IMR-90 (cell line): ENCODE results near the gene INHBE. TPM values are rescaled to one million over a fixed set of nuclear protein-coding genes. Genes with fewer than 3 reads are reported as not detected.

Experiments
- ATAC-seq: fragments of 200-7000 bp; cut with Tn5 transposase; 2 replicates; pipeline ENCODE4 v1.9.1; 2020; ENCODE audit warnings: low read depth, mild to moderate bottlenecking, moderate library complexity
- BruUV-seq: library from RNA; stranded (reverse); fragments of 400-500 nt; replicated peaks from 2 replicates; lab custom pipeline; 2021; lab: Mats Ljungman, UMichigan
- CTCF ChIA-PET: fragments of 300-600 bp; formaldehyde crosslinking; extraction: SDS; loops from one replicate; lab custom pipeline; 2021; ENCODE audit warnings: antibody characterized with exemption; lab: Yijun Ruan, JAX
- POLR2A ChIA-PET: fragments of 300-600 bp; sonication (Branson Sonifier 250); formaldehyde crosslinking; loops from one replicate; lab custom pipeline; 2022; ENCODE audit warnings: antibody characterized with exemption; ENCODE audit not compliant: unreplicated experiment; lab: Charles Lee
- DNase-seq: peaks from one replicate; pipeline ENCODE4 v3.0.0; 2013
- H2AFZ ChIP-seq: replicated peaks from 2 replicates; pipeline ENCODE3; 2013; ENCODE audit warnings: low read length, mild to moderate bottlenecking; ENCODE audit not compliant: poor library complexity
- H2AK5ac ChIP-seq: 2 replicates; pipeline ENCODE4 v1.6.1; 2013; ENCODE audit warnings: low read depth, low read length, inconsistent platforms
- H2AK9ac ChIP-seq: replicated peaks from 2 replicates; pipeline ENCODE3; 2013; ENCODE audit warnings: mild to moderate bottlenecking, low read depth, low read length, moderate library complexity; ENCODE audit not compliant: poor library complexity
- H2BK120ac ChIP-seq: 2 replicates; pipeline ENCODE4 v1.6.1; 2013; ENCODE audit warnings: low read depth, low read length, inconsistent platforms
- H2BK15ac ChIP-seq: 3 replicates; pipeline ENCODE4 v1.6.1; 2013; ENCODE audit warnings: low read depth, low read length, inconsistent platforms
- H2BK20ac ChIP-seq: 2 replicates; pipeline ENCODE4 v1.6.1; 2013; ENCODE audit warnings: low read depth, mild to moderate bottlenecking, inconsistent platforms, low read length, moderate library complexity
- H2BK5ac ChIP-seq: 2 replicates; pipeline ENCODE4 v1.6.1; 2013; ENCODE audit warnings: mild to moderate bottlenecking, low read depth, low read length, inconsistent platforms; ENCODE audit not compliant: poor library complexity, severe bottlenecking
- H3K14ac ChIP-seq: replicated peaks from 2 replicates; pipeline ENCODE4 v1.6.1; 2013; ENCODE audit warnings: low read depth, low read length, inconsistent platforms
- H3K18ac ChIP-seq: 2 replicates; pipeline ENCODE4 v1.6.1; 2013; ENCODE audit warnings: low read depth, low read length, control low read depth
- H3K23ac ChIP-seq: 2 replicates; pipeline ENCODE4 v1.6.1; 2013; ENCODE audit warnings: low read depth, low read length, inconsistent platforms
- H3K27ac ChIP-seq: 2 replicates; pipeline ENCODE4 v1.5.1; 2013; ENCODE audit warnings: mild to moderate bottlenecking, control low read depth, low read length; ENCODE audit not compliant: insufficient read depth
- H3K27me3 ChIP-seq: 2 replicates; pipeline ENCODE4 v1.6.1; 2013; ENCODE audit warnings: low read length; ENCODE audit not compliant: control insufficient read depth, insufficient read depth
- H3K36me3 ChIP-seq: 2 replicates; pipeline ENCODE4 v1.6.1; 2013; ENCODE audit warnings: low read length, mixed read lengths; ENCODE audit not compliant: control insufficient read depth, insufficient read depth
- H3K4ac ChIP-seq: 2 replicates; pipeline ENCODE4 v1.6.1; 2013; ENCODE audit warnings: low read depth, low read length, inconsistent platforms
- H3K4me1 ChIP-seq: 2 replicates; pipeline ENCODE4 v1.6.1; 2013; ENCODE audit warnings: low read length, mixed read lengths; ENCODE audit not compliant: control insufficient read depth, insufficient read depth
- H3K4me2 ChIP-seq: 2 replicates; pipeline ENCODE4 v1.6.1; 2013; ENCODE audit warnings: low read depth, mild to moderate bottlenecking, control low read depth, low read length, moderate library complexity
- H3K4me3 ChIP-seq: 2 replicates; pipeline ENCODE4 v1.5.1; 2013; ENCODE audit warnings: low read depth, mild to moderate bottlenecking, control low read depth, low read length, moderate library complexity; ENCODE audit not compliant: insufficient read depth
- H3K56ac ChIP-seq: 2 replicates; pipeline ENCODE4 v1.6.1; 2013; ENCODE audit warnings: low read length, inconsistent platforms; ENCODE audit not compliant: insufficient read depth; ENCODE audit errors: extremely low read depth
- H3K79me1 ChIP-seq, 2 experiments: 2 replicates each; pipeline ENCODE4 v1.6.1; 2013; ENCODE audit warnings: low read length in 2 of 2, inconsistent platforms in 1 of 2, low read depth in 1 of 2
- H3K9ac ChIP-seq: 2 replicates; pipeline ENCODE4 v1.6.1; 2013; ENCODE audit warnings: low read depth, low read length, control low read depth
- H3K9me1 ChIP-seq: 2 replicates; pipeline ENCODE4 v1.6.1; 2013; ENCODE audit warnings: low read length, inconsistent platforms; ENCODE audit not compliant: insufficient read depth
- H3K9me3 ChIP-seq: 2 replicates; pipeline ENCODE4 v1.6.1; 2013; ENCODE audit warnings: low read length; ENCODE audit not compliant: control insufficient read depth, insufficient read depth
- H4K20me1 ChIP-seq: 2 replicates; pipeline ENCODE4 v1.6.1; 2013; ENCODE audit warnings: low read length, inconsistent platforms; ENCODE audit not compliant: insufficient read depth
- H4K5ac ChIP-seq: 2 replicates; pipeline ENCODE4 v1.6.1; 2013; ENCODE audit warnings: mild to moderate bottlenecking, low read depth, low read length, control low read depth
- H4K8ac ChIP-seq, 2 experiments: 2 replicates each; pipeline ENCODE4 v1.6.1; 2013; ENCODE audit warnings: low read depth in 2 of 2, low read length in 2 of 2, control low read depth in 1 of 2, inconsistent platforms in 1 of 2
- H4K91ac ChIP-seq: 2 replicates; pipeline ENCODE4 v1.6.1; 2013; ENCODE audit warnings: low read depth, low read length, inconsistent platforms; ENCODE audit not compliant: insufficient read depth
- BHLHE40 ChIP-seq: fragments of 150-350 bp; IDR thresholded peaks from 2 replicates; pipeline ENCODE4 v1.6.1; 2016; ENCODE audit warnings: mild to moderate bottlenecking, low read depth, low read length
- CEBPB ChIP-seq: IDR thresholded peaks from 2 replicates; pipeline ENCODE4 v1.6.1; 2012; ENCODE audit warnings: low read depth, low read length, improper control_type of control experiment
- CHD1 ChIP-seq: IDR thresholded peaks from 2 replicates; pipeline ENCODE4 v1.6.1; 2012; ENCODE audit warnings: low read depth, low read length, improper control_type of control experiment
- MAFK ChIP-seq: IDR thresholded peaks from 2 replicates; pipeline ENCODE4 v1.6.1; 2012; ENCODE audit warnings: low read depth, low read length, improper control_type of control experiment
- NFE2L2 ChIP-seq: fragments of 150-350 bp; IDR thresholded peaks from 2 replicates; pipeline ENCODE4 v1.6.1; 2016; ENCODE audit warnings: low read depth, mild to moderate bottlenecking, low read length
- POLR2A ChIP-seq: IDR thresholded peaks from 2 replicates; pipeline ENCODE4 v1.6.1; 2012; ENCODE audit warnings: mild to moderate bottlenecking, low read depth, low read length
- RAD21 ChIP-seq: IDR thresholded peaks from 2 replicates; pipeline ENCODE4 v1.6.1; 2012; ENCODE audit warnings: low read length, improper control_type of control experiment
- RFX5 ChIP-seq: IDR thresholded peaks from 2 replicates; pipeline ENCODE4 v1.8.0; 2012; ENCODE audit warnings: low read depth, mild to moderate bottlenecking, low read length, moderate library complexity
- SMC3 ChIP-seq: fragments of 150-350 bp; IDR thresholded peaks from 2 replicates; pipeline ENCODE4 v1.6.1; 2016; ENCODE audit warnings: low read depth, mild to moderate bottlenecking, antibody characterized with exemption, low read length, moderate library complexity
- USF2 ChIP-seq: fragments of 150-350 bp; IDR thresholded peaks from 2 replicates; pipeline ENCODE4 v1.6.1; 2017; ENCODE audit warnings: mild to moderate bottlenecking, antibody characterized with exemption, low read length, low read depth
- WGBS, 2 experiments: methylation state at CpG; one replicate each; pipeline versions ENCODE4 v1.1.5 to v1.1.7; 2013; ENCODE audit warnings: missing lambda C conversion rate in 2 of 2; ENCODE audit not compliant: insufficient read length in 1 of 2; ENCODE audit errors: extremely low coverage in 2 of 2; 5-methylcytosine and 5-hydroxymethylcytosine counted together
- dilution Hi-C: fragments of 300-500 bp; cut with HindIII; formaldehyde crosslinking; loops from one replicate; pipeline ENCODE4 v1.14.3; 2018; ENCODE audit warnings: low sequenced_read_pairs; ENCODE audit not compliant: unreplicated experiment
- in situ Hi-C: fragments of 300-500 bp; cut with MboI; formaldehyde crosslinking; loops from 3 replicates; pipeline ENCODE4 v1.14.3; 2019; ENCODE audit warnings: low sequenced_read_pairs, inconsistent platforms, mixed read lengths
- intact Hi-C: fragments of 100-400 bp; cut with micrococcal nuclease; formaldehyde crosslinking; loops from 2 replicates; pipeline ENCODE4 v1.10.0; 2022
- polyA plus RNA-seq, 3 experiments: library from polyadenylated mRNA; depleted of rRNA; stranded (reverse); fragments of >200 nt; gene quantifications; 2 replicates each; pipeline ENCODE4 v1.2.3, GENCODE V29; 2012; ENCODE audit warnings: low replicate concordance in 1 of 3
- total RNA-seq: library from RNA; depleted of rRNA; stranded (reverse); fragments of >200 nt; gene quantifications from 2 replicates; pipeline ENCODE4 v1.2.3, GENCODE V29; 2012

The INHBE gene
- total and polyA plus RNA-seq, 2 of the 4 experiments (the other 2 are of a cell fraction) = 0.90 to 1.7 TPM

GRCh38 chr12:57473392-57473791 lies 18.3 kb downstream of the INHBE start:
- Histone ChIP-seq H4K20me1 (no peaks in the 10 kb centered on the region), H2BK120ac (no peak overlapping the region), H3K56ac (no peak overlapping the region), H2BK15ac (no peak overlapping the region), H2AK9ac (no peak overlapping the region), H3K27ac (no peak overlapping the region), H3K4ac (no peak overlapping the region), H3K14ac (no peak overlapping the region), H4K5ac (no peak overlapping the region), H2BK20ac (no peak overlapping the region), H3K9me3 (no peaks in the 10 kb centered on the region; the same call in 1 of the 2 replicates), H3K27me3 (peaks cover 58% of the 10 kb centered on the region), H3K79me1 (no peaks in the 10 kb centered on the region), H3K9ac (no peak overlapping the region), H4K91ac (no peak overlapping the region), H3K9me1 (no peaks in the 10 kb centered on the region), H3K18ac (no peak overlapping the region), H2AFZ (no peak overlapping the region), H3K23ac (0 out of 2 replicates have a peak overlapping the region, but pooled peaks have one; percentile 38), H3K4me2 (no peak overlapping the region), H3K4me1 (0 out of 2 replicates have a peak, but pooled peaks cover 2% of the 10 kb centered on the region), H2BK5ac (no peak overlapping the region), H3K4me3 (no peak overlapping the region), H3K36me3 (no peaks in the 10 kb centered on the region), H2AK5ac (no peak overlapping the region), H4K8ac (no peak overlapping the region)
- DNase-seq (no peak), ATAC-seq (no peak)
- no TSS peak for BruUV-seq
- no CpG with 5 or more reads among the region's 3 CpGs for WGBS, 2 experiments
- dilution Hi-C loops = no loop called here
- TF ChIP-seq BHLHE40 = no peak
- TF ChIP-seq RFX5 = no peak
- TF ChIP-seq NFE2L2 = no peak
- no peak for TF ChIP-seq USF2
- TF ChIP-seq RAD21 = no peak
- TF ChIP-seq SMC3 = no peak
- TF ChIP-seq CHD1 = no peak
- no peak for TF ChIP-seq CEBPB
- no peak for TF ChIP-seq MAFK
- TF ChIP-seq POLR2A = no peak
- ChIA-PET POLR2A (no interaction called here), CTCF (no interaction called here)
- in situ Hi-C loops = no loop called here
- intact Hi-C loops = no loop called here
